GM21390 (cell line): ENCODE results near the gene NFAT5.
"Not testable (repeated sequence)": the region's sequence is repeated elsewhere in the genome, so short reads cannot be mapped to it uniquely, and the experiment has no call there.

ENCODE experiments used
- ATAC-seq: cut with Tn5 transposase; IDR thresholded peaks from one replicate; pipeline ENCODE4 v1.9.1; 2021; ENCODE audit not compliant: unreplicated experiment

The NFAT5 gene, protein sequence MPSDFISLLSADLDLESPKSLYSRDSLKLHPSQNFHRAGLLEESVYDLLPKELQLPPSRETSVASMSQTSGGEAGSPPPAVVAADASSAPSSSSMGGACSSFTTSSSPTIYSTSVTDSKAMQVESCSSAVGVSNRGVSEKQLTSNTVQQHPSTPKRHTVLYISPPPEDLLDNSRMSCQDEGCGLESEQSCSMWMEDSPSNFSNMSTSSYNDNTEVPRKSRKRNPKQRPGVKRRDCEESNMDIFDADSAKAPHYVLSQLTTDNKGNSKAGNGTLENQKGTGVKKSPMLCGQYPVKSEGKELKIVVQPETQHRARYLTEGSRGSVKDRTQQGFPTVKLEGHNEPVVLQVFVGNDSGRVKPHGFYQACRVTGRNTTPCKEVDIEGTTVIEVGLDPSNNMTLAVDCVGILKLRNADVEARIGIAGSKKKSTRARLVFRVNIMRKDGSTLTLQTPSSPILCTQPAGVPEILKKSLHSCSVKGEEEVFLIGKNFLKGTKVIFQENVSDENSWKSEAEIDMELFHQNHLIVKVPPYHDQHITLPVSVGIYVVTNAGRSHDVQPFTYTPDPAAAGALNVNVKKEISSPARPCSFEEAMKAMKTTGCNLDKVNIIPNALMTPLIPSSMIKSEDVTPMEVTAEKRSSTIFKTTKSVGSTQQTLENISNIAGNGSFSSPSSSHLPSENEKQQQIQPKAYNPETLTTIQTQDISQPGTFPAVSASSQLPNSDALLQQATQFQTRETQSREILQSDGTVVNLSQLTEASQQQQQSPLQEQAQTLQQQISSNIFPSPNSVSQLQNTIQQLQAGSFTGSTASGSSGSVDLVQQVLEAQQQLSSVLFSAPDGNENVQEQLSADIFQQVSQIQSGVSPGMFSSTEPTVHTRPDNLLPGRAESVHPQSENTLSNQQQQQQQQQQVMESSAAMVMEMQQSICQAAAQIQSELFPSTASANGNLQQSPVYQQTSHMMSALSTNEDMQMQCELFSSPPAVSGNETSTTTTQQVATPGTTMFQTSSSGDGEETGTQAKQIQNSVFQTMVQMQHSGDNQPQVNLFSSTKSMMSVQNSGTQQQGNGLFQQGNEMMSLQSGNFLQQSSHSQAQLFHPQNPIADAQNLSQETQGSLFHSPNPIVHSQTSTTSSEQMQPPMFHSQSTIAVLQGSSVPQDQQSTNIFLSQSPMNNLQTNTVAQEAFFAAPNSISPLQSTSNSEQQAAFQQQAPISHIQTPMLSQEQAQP (N-terminal part only)

DNA sequence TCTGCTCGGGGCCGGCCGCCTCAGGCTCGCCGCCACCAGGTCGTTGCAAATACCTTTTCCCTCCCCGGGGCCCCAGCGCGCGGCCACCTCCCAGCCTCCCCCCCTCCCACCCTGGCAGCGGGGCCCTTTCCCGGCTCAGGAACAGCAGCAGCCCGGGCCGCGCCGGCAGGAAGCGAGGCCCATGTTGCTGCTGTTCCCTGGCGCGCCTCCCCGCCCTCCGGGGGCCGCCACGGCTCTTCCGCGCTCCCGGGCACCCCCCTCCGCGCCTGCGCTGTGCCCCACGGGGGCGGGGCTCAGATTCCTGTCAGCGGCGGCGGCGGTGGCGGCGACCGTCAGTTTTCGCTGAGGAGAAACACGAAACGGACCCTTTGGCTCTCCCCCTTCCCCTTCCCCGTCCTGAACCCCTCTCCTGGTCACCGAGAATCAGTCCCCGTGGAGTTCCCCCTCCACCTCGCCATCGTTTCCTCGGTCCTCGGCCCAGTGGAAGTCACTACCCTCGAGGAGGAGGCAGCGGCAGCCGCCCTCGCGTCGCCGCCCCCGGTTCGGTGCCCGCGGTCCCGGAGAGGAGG, at the start of gene NFAT5:
NFAT5 (plus strand) TSS at position 296 of the 569 bp plus-strand sequence. CDS start 336 bp downstream, outside the sequence.
- no peak for ATAC-seq

DNA sequence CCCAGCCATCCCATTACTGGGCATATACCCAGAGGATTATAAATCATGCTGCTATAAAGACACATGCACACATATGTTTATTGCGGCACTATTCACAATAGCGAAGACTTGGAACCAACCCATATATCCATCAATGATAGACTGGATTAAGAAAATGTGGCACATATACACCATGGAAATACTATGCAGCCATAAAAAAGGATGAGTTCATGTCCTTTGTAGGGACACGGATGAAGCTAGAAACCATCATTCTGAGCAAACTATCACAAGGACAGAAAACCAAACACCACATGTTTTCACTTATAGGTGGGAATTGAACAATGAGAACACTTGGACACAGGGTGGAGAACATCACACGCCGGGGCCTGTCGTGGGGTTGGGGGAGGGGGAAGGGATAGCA, 47.9 kb upstream of the NFAT5 start:
- ATAC-seq, result not testable (repeated sequence)

DNA sequence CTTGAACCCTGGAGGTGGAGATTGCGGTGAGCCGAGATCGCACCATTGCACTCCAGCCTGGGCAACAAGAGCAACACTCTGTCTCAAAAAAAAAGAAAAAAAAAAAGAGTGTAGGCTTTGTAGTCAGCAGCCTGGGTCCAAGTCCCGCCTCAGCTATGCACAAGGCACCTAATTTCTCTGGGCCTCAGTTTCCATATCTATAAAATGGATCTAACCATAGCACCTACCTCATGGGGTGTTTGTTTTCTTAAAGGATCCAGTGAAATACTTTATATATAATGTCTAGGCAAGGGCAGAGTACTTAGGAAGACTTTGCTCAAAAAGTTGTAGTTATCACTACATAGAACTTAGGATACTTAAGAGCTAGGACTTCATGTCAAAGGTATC, 45.4 kb upstream of the NFAT5 start:
- ATAC-seq, result no peak

DNA sequence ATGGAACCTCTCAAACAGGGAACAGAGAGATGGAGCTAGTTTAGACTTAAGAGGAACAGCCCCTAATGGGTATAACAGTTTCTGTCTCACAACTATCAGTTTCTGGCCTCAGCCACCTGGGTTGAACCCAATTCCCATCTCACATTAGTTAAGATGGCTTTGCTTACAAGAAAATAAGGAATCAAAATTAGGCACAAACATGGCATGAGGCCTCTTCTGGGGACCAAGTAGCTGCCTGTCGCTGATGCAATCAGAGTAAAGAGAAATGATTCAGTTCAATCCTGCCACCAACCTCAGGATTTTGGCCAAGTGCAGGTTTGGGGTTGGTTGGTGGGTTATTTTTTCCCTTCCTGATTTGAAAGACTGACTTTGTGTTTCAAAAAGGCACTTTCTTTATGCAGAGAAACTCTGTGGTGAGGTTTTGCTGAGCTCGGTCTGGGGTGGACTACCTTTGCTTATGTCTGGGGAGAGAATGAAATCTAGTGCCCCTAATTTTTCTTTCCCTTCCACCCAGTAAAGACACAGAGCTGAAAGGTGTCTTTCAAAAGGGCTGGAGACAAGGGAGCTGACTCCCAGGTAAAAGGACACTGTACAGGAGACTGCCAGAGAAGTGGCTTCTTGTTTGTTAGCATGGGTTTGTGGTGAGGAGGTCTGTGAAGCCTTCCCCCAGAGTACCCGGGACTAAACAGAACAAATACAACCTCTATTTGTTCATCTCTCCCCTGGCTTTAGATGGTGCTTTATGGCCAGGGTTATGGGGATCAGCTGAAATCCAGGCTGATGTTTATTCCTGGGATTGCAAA, 44.8 kb upstream of the NFAT5 start:
- ATAC-seq, result peak; percentile 79

DNA sequence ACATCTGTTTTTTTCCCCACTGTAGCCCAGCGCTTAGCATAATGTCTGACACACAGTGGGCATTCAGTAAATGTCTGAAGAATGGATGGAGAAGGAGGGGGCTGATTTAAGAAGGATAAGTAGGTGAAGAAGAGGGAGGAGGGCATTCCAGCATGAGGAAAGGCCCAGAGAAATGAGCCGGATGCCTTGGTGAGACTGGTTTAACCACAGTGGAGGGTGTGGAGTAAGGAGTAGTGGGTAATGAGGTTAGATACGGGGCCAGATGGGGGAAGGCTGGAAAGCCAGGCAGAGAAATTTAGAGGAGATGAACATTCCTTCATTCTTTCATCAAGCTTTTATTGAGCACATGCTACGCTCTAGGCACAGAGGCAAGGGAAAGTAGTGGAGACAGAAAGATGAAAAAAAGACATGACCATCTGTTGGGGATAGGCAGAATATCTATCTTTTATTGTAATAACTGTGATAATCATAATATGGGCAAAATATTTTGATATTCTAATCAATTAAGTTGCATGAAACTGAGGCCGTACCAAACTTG, 43.7 kb upstream of the NFAT5 start:
- ATAC-seq, result no peak

DNA sequence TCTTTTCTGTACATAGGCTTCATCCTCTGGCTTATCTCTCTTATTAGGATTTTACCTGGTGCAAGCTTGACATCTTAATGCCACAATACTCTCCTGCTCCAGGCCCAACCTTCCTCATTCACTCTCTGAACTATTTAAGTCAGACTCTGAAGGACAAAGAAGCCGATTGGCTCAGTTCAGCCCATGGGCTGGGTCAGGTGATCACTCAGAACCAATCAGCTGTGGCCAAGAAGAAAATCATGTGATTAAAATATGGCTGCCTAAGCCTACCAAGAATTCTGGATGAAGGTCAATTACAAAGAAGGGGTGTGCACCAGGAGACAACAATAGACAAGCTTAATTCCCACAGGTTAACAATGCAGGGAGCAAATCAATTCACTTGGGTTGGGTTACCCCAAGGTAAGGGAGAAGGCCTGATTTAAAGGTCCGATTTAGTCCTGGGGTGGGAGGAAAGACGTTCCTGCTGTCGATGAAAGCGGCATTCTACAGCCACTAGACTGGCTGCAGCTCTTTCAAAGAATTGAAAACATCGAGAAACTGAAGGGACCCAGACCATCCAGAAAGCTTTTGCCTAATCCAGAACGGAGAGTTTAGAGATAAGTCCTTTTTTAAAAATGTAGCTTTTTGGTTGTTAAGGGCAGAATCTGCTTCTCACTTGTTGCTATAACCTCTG, 42.9 kb upstream of the NFAT5 start:
- no peak for ATAC-seq

DNA sequence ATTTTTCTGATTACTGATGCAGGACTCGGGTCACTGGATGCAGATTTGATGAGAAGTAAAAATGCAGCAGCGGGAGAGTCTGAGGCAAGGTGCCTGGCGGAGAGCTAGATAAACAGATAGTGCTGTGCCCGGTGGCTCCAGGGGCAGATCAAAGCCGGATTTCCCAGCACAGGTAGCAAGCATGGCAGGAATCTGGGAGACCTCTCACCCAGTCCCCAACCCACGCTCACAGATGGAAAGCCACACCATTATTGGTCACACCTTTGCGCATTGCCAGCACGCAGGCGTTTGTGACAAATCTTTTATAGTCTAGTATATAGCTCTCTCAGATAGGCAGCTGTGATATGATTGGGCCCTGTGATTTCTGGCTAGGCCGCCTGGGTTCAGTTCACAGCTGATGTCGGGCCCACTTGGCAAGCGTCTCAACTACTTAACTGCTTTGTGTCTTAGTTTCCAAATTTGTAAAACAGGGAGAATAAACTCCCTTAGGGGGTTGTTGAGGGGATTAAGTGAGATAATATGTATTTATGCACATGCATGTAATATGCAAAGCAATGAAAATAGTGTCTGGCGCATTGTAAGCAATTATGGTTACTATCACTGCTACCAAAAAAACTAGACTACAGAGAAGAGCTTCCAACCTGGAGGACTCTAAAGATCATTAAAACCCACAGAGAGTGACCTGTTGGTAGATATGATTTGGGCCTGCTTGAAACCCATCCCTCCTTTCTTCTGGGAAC, 42.0 kb upstream of the NFAT5 start:
- ATAC-seq, result no peak

DNA sequence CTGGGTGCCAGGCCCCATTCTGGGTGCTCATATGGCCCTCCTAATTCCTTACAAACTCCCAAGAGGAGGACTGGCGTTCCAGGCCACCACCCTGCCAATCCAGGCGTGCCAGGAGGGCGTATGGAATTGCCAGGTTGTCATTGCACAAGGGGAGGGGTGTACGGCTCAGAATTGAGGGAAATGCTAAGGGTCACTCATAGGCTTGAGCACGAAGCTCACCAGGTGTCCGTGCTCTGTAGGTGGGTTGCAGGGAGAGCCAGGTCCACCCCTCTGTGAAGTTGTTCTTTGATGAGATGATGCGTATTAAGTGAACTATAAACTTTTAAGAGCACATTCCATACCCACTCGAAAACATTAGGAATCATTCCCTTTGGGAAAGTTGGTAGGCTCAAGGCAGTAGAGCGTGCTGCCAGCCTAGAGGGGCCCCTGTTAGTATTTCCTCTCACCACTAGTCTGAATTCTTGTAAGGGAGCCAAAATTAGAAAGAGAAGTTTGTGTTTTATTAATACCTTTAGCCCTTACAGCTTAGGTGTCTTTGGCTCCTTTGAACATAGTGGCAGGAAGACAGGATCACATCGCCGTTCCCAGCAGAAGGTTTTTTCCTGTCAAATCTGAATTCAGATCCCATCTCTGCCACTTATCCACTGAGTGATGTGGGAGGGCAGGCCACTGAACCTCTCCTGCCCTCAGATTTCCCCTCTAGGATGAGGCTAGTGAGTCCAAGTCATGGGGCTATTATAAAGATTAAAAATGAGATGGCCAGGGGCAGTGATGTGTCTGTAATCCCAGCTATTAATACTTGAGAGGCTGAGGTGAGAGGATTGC, 38.7 kb upstream of the NFAT5 start:
- ATAC-seq, result no peak

DNA sequence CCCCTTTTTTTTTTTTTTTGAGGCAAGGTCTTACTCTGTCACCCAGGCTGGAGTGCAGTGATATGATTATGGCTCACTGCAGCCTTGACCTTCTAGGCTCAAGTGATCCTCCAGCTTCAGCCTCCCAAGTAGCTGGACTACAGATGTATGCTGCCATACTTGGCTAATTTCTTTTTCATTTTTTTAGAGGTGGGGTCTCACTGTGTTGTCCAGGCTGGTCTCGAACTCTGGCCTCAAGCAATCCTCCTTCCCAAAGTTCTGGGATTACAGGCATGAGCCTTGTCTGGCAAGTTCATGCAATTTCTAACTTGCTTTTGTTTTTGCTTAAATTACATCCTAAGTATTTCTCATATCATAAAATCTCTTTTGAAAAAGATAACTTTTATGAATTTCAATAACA, 33.8 kb upstream of the NFAT5 start:
- ATAC-seq, result no peak

DNA sequence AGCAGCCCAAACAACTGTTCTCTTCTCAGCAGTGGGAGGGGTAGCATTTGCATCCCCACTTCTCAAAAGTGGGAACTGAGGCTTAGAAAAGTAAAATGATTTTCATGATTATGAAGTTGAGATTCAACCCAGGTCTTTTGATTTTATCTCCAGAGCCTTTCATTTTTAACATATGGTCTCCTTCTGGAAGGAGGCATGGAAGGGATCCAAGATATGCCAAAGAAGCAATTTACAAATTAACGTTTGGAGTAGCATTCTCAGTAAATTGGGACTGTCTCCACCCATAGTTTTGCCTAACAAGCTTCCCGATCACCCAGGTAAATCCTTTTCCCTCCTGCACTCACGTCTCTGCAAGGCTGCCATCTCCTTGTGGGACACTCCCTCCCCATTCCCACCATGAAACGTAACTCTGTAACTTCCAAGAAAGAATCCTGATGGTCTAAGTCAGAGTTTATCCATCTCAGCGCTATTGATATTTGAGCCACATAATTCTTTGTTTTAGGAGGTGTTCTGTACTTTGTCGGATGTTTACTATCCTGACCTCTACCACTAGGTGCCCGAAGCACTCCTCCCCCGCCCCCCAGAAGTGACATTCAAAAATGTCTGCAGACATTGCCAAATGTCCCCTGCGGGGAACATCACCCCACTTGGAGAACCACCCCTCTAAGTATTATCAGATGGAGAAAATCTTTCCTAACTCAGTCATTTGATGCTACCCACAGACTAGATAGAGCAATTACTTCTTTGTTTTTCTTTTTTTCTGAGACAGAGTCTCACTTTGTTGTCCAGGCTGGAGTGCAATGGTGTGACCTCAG, 32.9 kb upstream of the NFAT5 start:
- ATAC-seq, result no peak

DNA sequence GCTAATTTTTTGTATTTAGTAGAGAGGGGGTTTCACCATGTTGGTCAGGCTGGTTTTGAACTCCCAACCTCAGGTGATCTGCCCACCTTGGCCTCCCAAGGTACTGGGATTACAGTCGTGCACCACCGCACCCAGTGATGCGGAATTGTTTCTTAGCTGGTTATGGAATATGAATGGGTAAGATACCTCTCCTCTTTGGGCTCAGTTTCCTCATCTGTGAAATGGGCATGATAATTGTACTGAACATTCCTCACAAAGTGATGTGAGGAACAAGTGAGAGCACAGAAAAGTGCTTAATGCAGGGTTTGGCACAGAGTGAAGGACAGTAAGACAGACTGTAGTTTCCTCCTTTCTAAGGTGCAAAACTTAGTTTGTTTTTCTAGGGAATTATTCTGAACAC, 31.0 kb upstream of the NFAT5 start:
- no peak for ATAC-seq

DNA sequence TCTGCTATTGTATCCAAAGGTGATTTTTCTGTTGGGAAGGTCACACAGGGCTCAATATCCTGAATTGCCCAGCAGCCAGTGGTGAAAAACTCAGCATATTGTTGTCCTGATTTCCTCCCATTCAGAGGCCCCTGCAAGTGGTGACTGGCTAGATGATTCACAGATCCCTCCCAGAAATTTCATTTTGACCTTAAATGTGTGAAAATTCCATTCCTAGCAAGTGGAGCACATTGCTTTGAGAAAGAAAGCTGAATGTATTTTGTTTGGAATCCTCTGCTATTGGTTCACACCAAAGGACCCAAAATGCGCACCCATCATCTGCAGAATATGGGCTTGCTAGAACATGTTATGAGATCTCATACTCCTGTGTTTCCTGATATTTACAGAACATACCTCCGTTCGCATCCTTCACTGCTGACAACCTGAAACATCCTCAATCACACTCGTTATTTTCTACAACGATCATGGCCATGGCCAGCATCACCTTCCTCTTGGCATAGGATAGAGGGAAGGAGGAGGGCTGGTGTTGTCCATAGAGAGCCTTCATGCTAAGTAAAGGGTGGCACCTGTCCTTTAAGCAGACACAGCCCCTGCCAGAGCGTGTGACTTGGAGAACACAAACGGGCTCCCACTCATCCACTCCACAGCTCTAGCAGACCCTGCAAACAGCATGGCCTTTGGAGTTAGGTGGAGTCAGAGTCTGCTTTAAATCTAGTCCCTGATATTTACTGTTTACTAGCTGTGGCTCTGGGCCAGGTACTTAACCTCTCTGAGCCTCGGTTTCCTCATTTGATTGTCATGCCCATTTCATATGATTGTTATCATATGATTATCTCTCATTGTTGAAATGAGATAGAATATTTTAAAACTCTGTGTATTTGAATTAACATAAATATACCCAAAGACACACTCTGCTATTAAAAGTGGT, 30.4 kb upstream of the NFAT5 start:
- ATAC-seq, result no peak

DNA sequence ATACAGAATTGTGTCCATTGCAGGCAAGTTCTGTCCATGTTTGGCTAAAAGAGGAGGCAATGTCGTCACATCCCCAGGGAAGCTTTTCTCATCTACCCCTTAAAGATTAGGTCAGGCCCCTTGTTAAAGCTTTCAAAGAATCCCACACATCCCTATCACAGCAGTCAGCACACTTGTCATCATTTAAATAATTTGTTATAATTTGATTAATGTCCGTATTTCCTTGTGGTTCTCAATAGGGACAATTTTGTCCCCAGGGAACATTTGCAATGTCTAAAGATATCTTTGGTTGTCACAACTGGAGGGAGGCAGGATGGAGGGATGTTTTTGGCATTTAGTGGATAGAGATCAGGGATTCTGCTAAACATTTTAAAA, 28.1 kb upstream of the NFAT5 start:
- ATAC-seq, result no peak

DNA sequence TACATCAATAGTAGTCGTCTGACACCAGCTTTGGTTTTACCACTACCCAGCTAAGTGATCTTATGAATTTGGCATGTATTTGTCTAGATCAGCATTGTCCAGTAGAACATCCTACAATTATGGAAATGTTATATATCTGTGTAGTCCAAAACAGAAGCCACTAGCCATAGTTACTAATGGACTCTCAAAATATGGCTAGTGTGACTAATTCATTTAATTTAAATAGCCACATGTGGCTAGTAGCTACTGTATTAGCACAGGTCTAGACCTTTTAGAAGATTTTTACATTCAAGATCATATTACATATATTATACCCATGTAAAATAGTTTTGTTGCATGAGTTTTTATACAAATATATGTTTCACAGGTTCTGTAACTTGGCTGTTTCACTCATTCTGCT, 27.0 kb upstream of the NFAT5 start:
- no peak for ATAC-seq

DNA sequence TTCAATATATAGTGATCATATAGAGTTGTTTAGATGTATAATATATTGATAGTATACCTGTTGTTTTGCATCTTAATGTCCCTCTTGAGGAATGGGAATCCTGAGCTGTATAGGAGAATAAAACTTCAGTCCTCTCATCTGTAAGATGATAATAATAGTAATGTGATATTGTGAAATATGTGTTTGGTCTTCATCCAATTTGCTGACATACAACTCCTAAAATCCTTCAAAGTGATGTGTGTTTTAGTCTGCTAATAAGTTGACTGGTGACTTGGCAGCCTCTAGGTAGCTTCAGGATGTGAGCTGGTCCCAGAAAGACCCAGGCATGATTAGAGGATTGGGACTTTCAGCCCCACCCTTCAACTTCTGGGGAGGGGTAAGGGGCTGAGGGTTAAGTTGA, 22.8 kb upstream of the NFAT5 start:
- ATAC-seq, result no peak

DNA sequence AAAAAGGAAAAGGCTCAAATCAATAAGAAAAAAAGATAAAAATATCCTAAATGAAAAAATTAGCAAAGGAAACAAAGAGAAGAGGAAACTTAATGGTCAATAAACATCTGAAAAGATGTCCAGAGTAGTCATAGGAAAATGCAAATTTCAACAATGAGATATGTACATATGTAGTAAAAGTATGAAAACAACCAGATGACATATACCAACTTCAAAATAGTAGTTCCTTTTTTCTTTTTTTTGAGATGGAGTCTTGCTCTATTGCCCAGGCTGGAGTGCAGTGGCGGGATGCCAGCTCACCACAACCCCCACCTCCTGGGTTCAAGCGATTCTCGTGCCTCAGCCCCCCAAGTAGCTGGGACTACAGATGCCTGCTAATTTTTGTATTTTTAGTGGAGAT, 21.7 kb upstream of the NFAT5 start:
- no peak for ATAC-seq
